AG09309 (cell line): ENCODE measurements around the gene CHD5.
"Not testable (repeated sequence)": the region's sequence is repeated elsewhere in the genome, so short reads cannot be mapped to it uniquely, and the experiment has no call there.

Experiments
- DNase-seq: peaks from one replicate; pipeline ENCODE4 v3.0.0-alpha.2; 2010; ENCODE audit warnings: low read depth
- H3K4me3 ChIP-seq: 2 replicates; pipeline ENCODE4 v1.5.1; 2011; ENCODE audit warnings: mild to moderate bottlenecking, low read depth, low read length, moderate library complexity; ENCODE audit not compliant: control insufficient read depth
- TF ChIP-seq, protein P1 (sequence below): IDR thresholded peaks from 2 replicates; pipeline ENCODE4 v1.5.1; 2011; ENCODE audit warnings: mild to moderate bottlenecking, low read depth, low read length, inconsistent platforms; ENCODE audit not compliant: insufficient read depth, control insufficient read depth; ENCODE audit errors: missing control alignments

CHD5 gene

GRCh38 chr1:6069573-6069972 is 110.5 kb downstream of the CHD5 start:
- DNase-seq = no peak
- no peak overlapping the region for H3K4me3 ChIP-seq
- TF ChIP-seq, protein P1, sequence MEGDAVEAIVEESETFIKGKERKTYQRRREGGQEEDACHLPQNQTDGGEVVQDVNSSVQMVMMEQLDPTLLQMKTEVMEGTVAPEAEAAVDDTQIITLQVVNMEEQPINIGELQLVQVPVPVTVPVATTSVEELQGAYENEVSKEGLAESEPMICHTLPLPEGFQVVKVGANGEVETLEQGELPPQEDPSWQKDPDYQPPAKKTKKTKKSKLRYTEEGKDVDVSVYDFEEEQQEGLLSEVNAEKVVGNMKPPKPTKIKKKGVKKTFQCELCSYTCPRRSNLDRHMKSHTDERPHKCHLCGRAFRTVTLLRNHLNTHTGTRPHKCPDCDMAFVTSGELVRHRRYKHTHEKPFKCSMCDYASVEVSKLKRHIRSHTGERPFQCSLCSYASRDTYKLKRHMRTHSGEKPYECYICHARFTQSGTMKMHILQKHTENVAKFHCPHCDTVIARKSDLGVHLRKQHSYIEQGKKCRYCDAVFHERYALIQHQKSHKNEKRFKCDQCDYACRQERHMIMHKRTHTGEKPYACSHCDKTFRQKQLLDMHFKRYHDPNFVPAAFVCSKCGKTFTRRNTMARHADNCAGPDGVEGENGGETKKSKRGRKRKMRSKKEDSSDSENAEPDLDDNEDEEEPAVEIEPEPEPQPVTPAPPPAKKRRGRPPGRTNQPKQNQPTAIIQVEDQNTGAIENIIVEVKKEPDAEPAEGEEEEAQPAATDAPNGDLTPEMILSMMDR = no peak

- no peak for DNase-seq
- TF ChIP-seq, protein P1 = no peak
Observed at GRCh38 chr1:6068932-6069331, 111.2 kb downstream of the CHD5 start.

GRCh38 chr1:6068073-6068472 is 112.0 kb downstream of the CHD5 start:
- DNase-seq = no peak
- TF ChIP-seq, protein P1 = no peak
- H3K4me3 ChIP-seq = no peak overlapping the region

More at GRCh38 chr1:6068932-6069331, 111.2 kb downstream of the CHD5 start:
- no peak overlapping the region for H3K4me3 ChIP-seq

DNA sequence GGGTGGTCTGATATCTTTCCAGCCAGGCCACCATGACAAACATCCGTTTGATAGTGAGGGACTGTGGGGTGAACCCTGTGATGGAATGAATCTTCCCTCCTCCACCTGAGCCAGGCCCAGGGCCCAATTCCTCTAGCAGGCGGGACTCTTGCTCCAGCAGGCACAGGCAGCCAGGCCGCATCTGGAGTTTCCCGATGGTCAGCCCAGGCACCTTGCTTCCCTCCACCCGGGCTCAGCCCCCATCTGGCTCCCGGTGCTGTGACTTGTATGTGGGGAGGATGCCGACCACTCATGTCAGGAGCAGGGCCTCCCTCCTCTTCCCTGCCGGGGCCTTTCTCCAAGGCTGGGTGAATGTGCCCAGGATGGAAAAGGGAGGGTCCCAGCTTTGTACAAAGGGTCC is 113.4 kb downstream of the CHD5 start:
- TF ChIP-seq, protein P1 = no peak
- DNase-seq = no peak

GRCh38 chr1:6065093-6065858 is 114.8 kb downstream of the CHD5 start:
- DNase-seq = no peak
- H3K4me3 ChIP-seq = no peak overlapping the region
- TF ChIP-seq, protein P1 = no peak

More for the DNA sequence above, 113.4 kb downstream of the CHD5 start:
- H3K4me3 ChIP-seq = no peak overlapping the region

GRCh38 chr1:6063532-6064053 is 116.5 kb downstream of the CHD5 start:
- DNase-seq, H3K4me3 ChIP-seq: not testable (repeated sequence)

- TF ChIP-seq, protein P1 = no peak
- no peak for DNase-seq
- H3K4me3 ChIP-seq = no peak overlapping the region
Observed at GRCh38 chr1:6062670-6063069, 117.5 kb downstream of the CHD5 start.
